ENCODE measurements around the gene SLIT3. TPM values are rescaled to one million over a fixed set of nuclear protein-coding genes. Genes with fewer than 3 reads are reported as not detected.

Gene SLIT3
- total and polyA plus RNA-seq, 9 of the 15 experiments (the other 6 are each of a cell fraction or from before 2014, with no cell fraction given) = 0.01 to 0.04 TPM; not detected in 7

- Histone ChIP-seq H3K4me2 (ENCODE audit: insufficient read depth, low read length) (no peak overlapping the region), H4K20me1 (replicated peaks; ENCODE audit: control insufficient read depth, insufficient read depth, low read length) (no peaks in the 10 kb centered on the region), H3K9me3 (replicated peaks; ENCODE audit: control insufficient read depth, insufficient read depth, low read depth, low read length) (no peaks in the 10 kb centered on the region), H3K36me3 (ENCODE audit: control insufficient read depth, insufficient read depth, low read length) (no peaks in the 10 kb centered on the region), H2AFZ (ENCODE audit: low read depth, low read length) (no peak overlapping the region), H3K27ac (ENCODE audit: extremely low read depth, low read depth, low read length) (no peak overlapping the region), H3K27me3 (ENCODE audit: control insufficient read depth in 2 of 2, insufficient read depth in 2 of 2, low read length in 2 of 2) (peaks cover 0 to 5% of the 10 kb centered on the region in 2 experiments; a peak in 1 of 5 replicates), H3K9ac (ENCODE audit: insufficient read depth in 1 of 2, low read depth in 2 of 2, low read length in 2 of 2) (no peak overlapping the region), H3K9me1 (ENCODE audit: control insufficient read depth, insufficient read depth, low read length) (no peaks in the 10 kb centered on the region), H3K4me1 (replicated peaks in 1 of 2; ENCODE audit: control insufficient read depth in 2 of 2, insufficient read depth in 2 of 2, low read length in 2 of 2) (no peaks in the 10 kb centered on the region), H3K4me3 (no peak overlapping the region), H3K79me2 (ENCODE audit: control insufficient read depth, insufficient read depth, low read length) (no peaks in the 10 kb centered on the region)
- in situ Hi-C loops (cut with MboI) = no loop called here
- WGBS (ENCODE audit: insufficient coverage, low coverage, missing lambda C conversion rate) = 0% methylated on average over 1 of the region's 1 CpG
- DNase-seq (ENCODE audit: extremely low read depth in 1 of 4, low spot score in 3 of 4) = no peak
- no TSS peak for BruUV-seq (replicated peaks)
- intact Hi-C loops (cut with micrococcal nuclease) = no loop called here
- no peak for ATAC-seq
- TF ChIP-seq RHOXF2B (CRISPR knock-in tag; conservative IDR thresholded peaks at IDR 0.05) (no peak), HDGF (IDR thresholded peaks at IDR 0.05) (no peak), ZBTB8A (IDR thresholded peaks at IDR 0.05; ENCODE audit: partially characterized antibody) (no peak), CBX2 (IDR thresholded peaks at IDR 0.05; ENCODE audit: insufficient read depth, low read length, poor library complexity, severe bottlenecking) (no peak), ZKSCAN8 (CRISPR knock-in tag; IDR thresholded peaks at IDR 0.05) (no peak), ZNF75A (CRISPR knock-in tag; IDR thresholded peaks at IDR 0.05) (no peak), POLR2A (conservative IDR thresholded peaks at IDR 0.05) (no peak), KHSRP (IDR thresholded peaks at IDR 0.05) (no peak), CEBPZ (IDR thresholded peaks at IDR 0.05; ENCODE audit: borderline replicate concordance, low read depth, low read length) (no peak), MEF2A (IDR thresholded peaks at IDR 0.05; ENCODE audit: control insufficient read depth, low read depth, low read length) (no peak), EZH2 (IDR thresholded peaks at IDR 0.05; ENCODE audit: borderline replicate concordance, low read depth, low read length) (no peak), CTCFL (IDR thresholded peaks at IDR 0.05; ENCODE audit: borderline replicate concordance, insufficient read depth, low read depth, low read length, poor library complexity, severe bottlenecking) (no peak), GATAD2A (IDR thresholded peaks at IDR 0.05) (no peak), ZBTB11 (CRISPR knock-in tag; IDR thresholded peaks at IDR 0.05) (no peak)
- TF ChIP-seq, protein P1, sequence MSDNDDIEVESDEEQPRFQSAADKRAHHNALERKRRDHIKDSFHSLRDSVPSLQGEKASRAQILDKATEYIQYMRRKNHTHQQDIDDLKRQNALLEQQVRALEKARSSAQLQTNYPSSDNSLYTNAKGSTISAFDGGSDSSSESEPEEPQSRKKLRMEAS (CRISPR knock-in tag; IDR thresholded peaks at IDR 0.05) = no peak
- no peak for FAIRE-seq
- CTCF ChIA-PET (ENCODE audit: low intra/inter-chr PET ratio) = no interaction called here
- POLR2A ChIA-PET = interaction anchor here (0.9 kb wide), 1 partner anchor 36 kb away, joined by 3 read pairs; no protein-coding TSS in a partner anchor
Observed at GRCh38 chr5:169190849-169191248, 110.1 kb downstream of the SLIT3 start.
